ENCODE results near the gene AGBL4.

- TF ChIP-seq POLR2AphosphoS5 (IDR thresholded peaks at IDR 0.05; ENCODE audit: low read depth, low read length) (no peak), POLR2A (IDR thresholded peaks at IDR 0.05; ENCODE audit: low read depth, low read length) (no peak), TAF1 (IDR thresholded peaks at IDR 0.05; ENCODE audit: borderline replicate concordance, low read depth, low read length) (no peak)
Observed at GRCh38 chr1:48916130-48917069, 1107.4 kb downstream of the AGBL4 start.

All from GM12892 (cell line).